Neural crest cell (in vitro differentiated cells): Measurements from ENCODE around the gene GALT. TPM values are rescaled to one million over a fixed set of nuclear protein-coding genes. Genes with fewer than 3 reads are reported as not detected.

Source experiments
- DNase-seq: peaks from one replicate; pipeline ENCODE4 v3.0.0; 2021; ENCODE audit warnings: low read depth, mixed read lengths, low spot score
- H3K27ac Mint-ChIP-seq: one replicate; pipeline ENCODE4 v1.8.0; 2021; ENCODE audit warnings: mild to moderate bottlenecking, mixed read lengths; ENCODE audit not compliant: unreplicated experiment
- H3K27me3 Mint-ChIP-seq: 2 replicates; pipeline ENCODE4 v1.8.0; 2021; ENCODE audit warnings: low read depth, mild to moderate bottlenecking, mixed read lengths
- H3K36me3 Mint-ChIP-seq: 2 replicates; pipeline ENCODE4 v1.8.0; 2021; ENCODE audit warnings: low read depth, mild to moderate bottlenecking, mixed read lengths
- H3K4me1 Mint-ChIP-seq: 2 replicates; pipeline ENCODE4 v1.8.0; 2021; ENCODE audit warnings: mixed read lengths
- H3K4me3 Mint-ChIP-seq: one replicate; pipeline ENCODE4 v1.8.0; 2021; ENCODE audit warnings: mild to moderate bottlenecking, mixed read lengths
- H3K9me3 Mint-ChIP-seq: 2 replicates; pipeline ENCODE4 v1.8.0; 2021; ENCODE audit warnings: mixed read lengths
- CTCF ChIP-seq: fragments of 200-600 bp; sonication (generic); conservative IDR thresholded peaks from 2 replicates; pipeline ENCODE4 v1.5.0; 2021; ENCODE audit warnings: antibody characterized with exemption, mild to moderate bottlenecking
- total RNA-seq: library from RNA; stranded (reverse); gene quantifications from 2 replicates; pipeline ENCODE4 v1.2.1, GENCODE V29; 2021

GALT gene
- total RNA-seq, 1 donor from 2014 or later = 51.8 TPM

DNA sequence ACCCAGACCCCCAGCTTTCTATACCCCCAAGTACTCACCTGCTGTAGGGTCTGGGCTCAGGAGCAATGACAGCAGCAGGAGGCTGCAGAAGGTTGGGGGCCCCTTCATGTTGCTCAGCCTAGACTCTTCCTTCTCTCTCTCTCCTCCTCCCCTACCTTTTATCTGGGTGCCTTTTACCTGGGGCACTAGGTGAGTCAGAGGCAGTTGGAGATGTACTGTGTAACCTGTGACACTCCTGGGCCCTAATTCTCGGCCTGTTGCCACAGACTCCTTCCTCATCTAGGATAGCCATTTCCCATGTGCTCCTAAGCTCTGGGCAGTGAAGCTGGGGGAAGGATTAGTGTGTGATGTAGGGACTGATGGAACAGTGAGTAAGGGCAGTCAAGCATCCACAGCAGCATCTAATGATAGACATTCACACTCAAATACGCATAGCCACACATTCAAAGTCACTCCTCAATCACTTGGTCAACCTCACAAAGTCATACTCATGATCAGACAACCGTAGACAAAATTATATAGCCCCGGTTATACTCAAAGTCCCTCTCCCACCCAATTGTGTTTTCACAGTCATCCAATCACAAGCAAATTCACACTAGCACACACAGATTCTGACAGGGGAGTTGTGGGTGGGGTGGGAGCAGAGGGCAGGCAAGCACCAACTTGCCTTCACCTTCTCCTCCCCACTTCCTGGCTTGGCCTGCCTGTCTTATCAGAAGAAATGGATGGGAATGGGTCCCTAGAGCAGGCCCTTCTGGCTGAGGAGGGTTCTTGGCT is 16.2 kb downstream of the GALT start, which contains the start of gene CCL27:
Gene CCL27 (minus strand): TSS at position 132 of the 777 bp plus-strand sequence. CDS start 24 bp downstream, at position 108.
- Mint-ChIP-seq H3K27me3 (no peaks in the 10 kb centered on the region), H3K4me1 (peaks cover 14% of the 10 kb centered on the region), H3K4me3 (peak within 1 kb of the TSS; percentile 56), H3K36me3 (peaks cover 5% of the 10 kb centered on the region), H3K27ac (peak within 1 kb of the TSS; percentile 71), H3K9me3 (no peaks in the 10 kb centered on the region)
- DNase-seq = no peak
- TF ChIP-seq CTCF = no peak

DNA sequence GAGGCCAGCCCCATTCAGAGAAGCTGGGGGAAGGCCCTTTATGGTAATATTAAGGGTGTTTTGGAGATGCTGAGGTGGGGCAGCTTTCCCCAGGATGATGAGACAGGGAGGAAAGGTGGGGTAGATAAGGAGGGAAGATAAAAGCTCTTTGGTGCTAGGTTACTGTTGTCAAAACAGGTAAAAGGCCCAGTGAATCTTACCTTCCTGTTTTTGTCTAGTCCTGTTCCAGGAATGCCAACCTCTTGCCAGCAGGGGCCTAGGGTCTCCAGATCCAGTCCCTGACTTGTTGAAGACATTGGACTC is 16.8 kb downstream of the GALT start:
- H3K4me3 Mint-ChIP-seq = peak overlapping the region; percentile 56
- peaks cover 7% of the 10 kb centered on the region for H3K36me3 Mint-ChIP-seq
- DNase-seq = no peak
- TF ChIP-seq CTCF = no peak
- no peak overlapping the region for H3K27ac Mint-ChIP-seq
- no peaks in the 10 kb centered on the region for H3K27me3 Mint-ChIP-seq
- no peaks in the 10 kb centered on the region for H3K9me3 Mint-ChIP-seq
- H3K4me1 Mint-ChIP-seq = peaks cover 14% of the 10 kb centered on the region

DNA sequence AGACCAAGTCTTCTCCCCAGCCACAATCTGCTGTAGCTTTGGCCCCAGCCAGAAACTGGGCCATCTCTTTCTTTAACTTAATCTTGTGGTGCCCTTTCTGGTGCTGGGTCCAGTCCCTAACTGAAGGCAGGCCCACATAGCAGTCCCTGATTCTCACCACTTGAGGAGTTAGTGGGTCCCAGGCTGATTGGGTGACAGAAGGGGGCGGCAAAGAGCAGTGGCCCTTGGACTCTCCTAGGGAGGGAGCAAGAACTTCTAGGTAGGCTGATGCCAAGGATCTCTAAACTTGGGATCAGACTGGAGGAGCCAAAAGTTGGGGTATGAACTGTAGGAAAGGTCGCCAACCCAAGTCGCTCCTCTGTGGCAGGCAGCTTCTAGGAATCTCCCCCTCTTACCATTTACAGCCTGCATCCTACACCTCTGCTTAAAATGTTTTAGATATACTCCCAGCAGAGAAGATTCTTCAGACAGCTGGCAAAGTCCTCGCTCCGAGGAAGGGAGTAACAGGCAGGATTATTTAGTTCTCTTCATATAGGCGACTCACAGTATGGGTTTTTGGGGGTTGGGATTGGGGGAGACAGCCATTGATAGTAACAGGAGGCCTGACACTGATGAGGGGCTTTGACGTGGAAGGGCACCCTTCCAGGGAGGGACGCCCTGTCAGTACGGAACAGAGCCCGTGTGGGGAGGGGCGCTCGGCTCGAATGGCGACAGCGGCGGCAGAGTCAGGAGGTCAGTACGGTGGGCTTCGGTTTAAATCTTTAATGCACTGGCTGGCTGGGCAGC is 18.0 kb downstream of the GALT start:
- Mint-ChIP-seq H3K9me3 (peaks cover 5% of the 10 kb centered on the region), H3K4me1 (peaks cover 14% of the 10 kb centered on the region)
- TF ChIP-seq CTCF = peak; percentile 66

GRCh38 chr9:34665067-34665380 is 18.5 kb downstream of the GALT start:
- Mint-ChIP-seq H3K27me3 (no peaks in the 10 kb centered on the region), H3K27ac (no peak overlapping the region), H3K4me3 (peak overlapping the region; percentile 96), H3K4me1 (peaks cover 14% of the 10 kb centered on the region), H3K9me3 (peaks cover 8% of the 10 kb centered on the region), H3K36me3 (peaks cover 23% of the 10 kb centered on the region)
- DNase-seq = peak; percentile 25
- no peak for TF ChIP-seq CTCF

More for the DNA sequence above, 18.0 kb downstream of the GALT start:
- Mint-ChIP-seq H3K27me3 (no peaks in the 10 kb centered on the region), H3K4me3 (peak overlapping the region; percentile 96), H3K27ac (peak overlapping the region; percentile 93), H3K36me3 (peaks cover 18% of the 10 kb centered on the region)
- DNase-seq = peak; percentile 74

GRCh38 chr9:34665381-34666250 is 19.1 kb downstream of the GALT start:
- Mint-ChIP-seq H3K4me1 (peaks cover 14% of the 10 kb centered on the region), H3K27ac (peak overlapping the region; percentile 98), H3K36me3 (peaks cover 23% of the 10 kb centered on the region), H3K27me3 (no peaks in the 10 kb centered on the region), H3K4me3 (peak overlapping the region; percentile 96), H3K9me3 (peaks cover 8% of the 10 kb centered on the region)
- TF ChIP-seq CTCF = no peak
- DNase-seq = peak; percentile 82
